ENCODE results near the gene PCED1B. TPM values are rescaled to one million over a fixed set of nuclear protein-coding genes. Genes with fewer than 3 reads are reported as not detected.

Gene PCED1B
- total RNA-seq, 1 experiment from 2014 or later, result 3.3 TPM

DNA sequence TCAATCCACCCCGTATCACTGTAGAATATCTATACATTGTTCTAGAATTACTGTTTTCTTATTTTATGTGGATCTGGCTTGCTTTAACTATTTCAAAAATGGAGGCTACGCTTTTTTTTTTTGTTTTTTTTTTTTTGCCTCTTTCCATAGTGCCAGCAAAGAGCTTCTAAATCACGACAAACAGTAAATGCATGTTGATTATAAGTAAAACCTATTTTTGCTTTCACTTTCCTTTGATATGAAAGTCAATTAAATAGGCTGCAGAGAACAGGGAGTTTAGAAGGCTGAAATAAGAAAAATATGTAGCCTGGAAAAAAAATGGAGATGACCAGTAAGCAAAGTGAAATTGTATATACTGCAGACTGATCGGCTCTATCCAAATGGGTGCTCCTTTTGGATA is 112.6 kb downstream of the PCED1B start:
- H4K20me1 ChIP-seq (ENCODE audit: control insufficient read depth, insufficient read depth, insufficient read length), result no peaks in the 10 kb centered on the region
- H4K91ac ChIP-seq (ENCODE audit: insufficient read length, low read depth, low read length), result no peak overlapping the region
- H3K36me3 Mint-ChIP-seq (ENCODE audit: insufficient read depth in 1 of 3, low read depth in 3 of 3), result no peaks in the 10 kb centered on the region
- H3K79me1 ChIP-seq (ENCODE audit: insufficient read depth, low read depth, low read length, poor library complexity, severe bottlenecking), result no peaks in the 10 kb centered on the region
- H2BK12ac ChIP-seq (ENCODE audit: insufficient read length, low read depth, low read length), result no peak overlapping the region
- no peak overlapping the region for H2AK5ac ChIP-seq (ENCODE audit: insufficient read length, low read length)
- no peak overlapping the region for H4K5ac ChIP-seq (ENCODE audit: insufficient read length, low read depth, low read length)
- no peak overlapping the region for H3K4me2 ChIP-seq (ENCODE audit: insufficient read depth, insufficient read length, low read length)
- no peak overlapping the region for H3K14ac ChIP-seq (ENCODE audit: insufficient read depth, low read length)
- no peak for TF ChIP-seq CTCF (conservative IDR thresholded peaks at IDR 0.05)
- no peaks in the 10 kb centered on the region for H3K27me3 ChIP-seq (ENCODE audit: insufficient read depth, low read length)
- H3K9ac ChIP-seq (ENCODE audit: extremely low read depth, insufficient read length, low read length), result no peak overlapping the region
- no peak overlapping the region for H2AFZ ChIP-seq (ENCODE audit: low read length)
- H2BK120ac ChIP-seq (ENCODE audit: low read depth, low read length, poor library complexity, severe bottlenecking), result no peak overlapping the region
- H3K9me3 Mint-ChIP-seq, result no peaks in the 10 kb centered on the region
- H3K79me2 ChIP-seq (ENCODE audit: insufficient read depth, low read length), result no peaks in the 10 kb centered on the region
- H3K56ac ChIP-seq (ENCODE audit: insufficient read length, low read depth, low read length), result no peak overlapping the region
- H2BK15ac ChIP-seq (ENCODE audit: low read depth, low read length), result no peak overlapping the region
- H3K27ac Mint-ChIP-seq, result no peak overlapping the region
- peaks cover 7% of the 10 kb centered on the region; the same call in 1 of the 2 replicates for H3K4me1 ChIP-seq (ENCODE audit: insufficient read depth, low read length)
- H3K4ac ChIP-seq (ENCODE audit: low read depth, low read length), result no peak overlapping the region
- no peaks in the 10 kb centered on the region; the same call in 1 of the 2 replicates for H3K27me3 Mint-ChIP-seq (ENCODE audit: low read depth)
- no peaks in the 10 kb centered on the region for H3K23me2 ChIP-seq (ENCODE audit: insufficient read length, low read depth, low read length, poor library complexity, severe bottlenecking)
- H3T11ph ChIP-seq (ENCODE audit: low read length), result no peak overlapping the region
- no peak overlapping the region for H3K18ac ChIP-seq (ENCODE audit: insufficient read length, low read depth, low read length)
- no peak overlapping the region for H3K23ac ChIP-seq (ENCODE audit: insufficient read length, low read depth, low read length)
- DNase-seq, result no peak
- no peak overlapping the region for H2BK5ac ChIP-seq (ENCODE audit: insufficient read length, low read length)
- no CpG with 5 or more reads among the region's 4 CpGs for WGBS (ENCODE audit: extremely low coverage, insufficient read length, low lambda C conversion rate)
- H2BK20ac ChIP-seq (ENCODE audit: low read depth, low read length, poor library complexity, severe bottlenecking), result no peak overlapping the region
- H3K4me3 Mint-ChIP-seq, result no peak overlapping the region
- H4K8ac ChIP-seq (replicated peaks; ENCODE audit: insufficient read length, low read depth, low read length), result no peak overlapping the region
- H3K27ac ChIP-seq (ENCODE audit: insufficient read length, low read depth, low read length), result no peak overlapping the region
- peaks cover 47 to 49% of the 10 kb centered on the region in 2 experiments for H3K4me1 Mint-ChIP-seq
- H3K9me3 ChIP-seq (ENCODE audit: control insufficient read depth, low read depth, low read length), result no peaks in the 10 kb centered on the region
